HG02588 (cell line): ENCODE data around the gene DENND1A.
"Not testable (repeated sequence)": the region's sequence is repeated elsewhere in the genome, so short reads cannot be mapped to it uniquely, and the experiment has no call there.

ENCODE experiments used
- ATAC-seq: cut with Tn5 transposase; IDR thresholded peaks from one replicate; pipeline ENCODE4 v1.9.1; 2021; ENCODE audit warnings: mild to moderate bottlenecking, moderate library complexity; ENCODE audit not compliant: unreplicated experiment

DENND1A gene

GRCh38 chr9:123637945-123638634, 291.8 kb downstream of the DENND1A start:
- ATAC-seq = no peak

- ATAC-seq = no peak
These were observed 292.4 kb downstream of the DENND1A start for GRCh38 chr9:123637606-123637944.

- not testable (repeated sequence) for ATAC-seq
These were observed 293.1 kb downstream of the DENND1A start for GRCh38 chr9:123636805-123637204.

- no peak for ATAC-seq
These were observed 298.1 kb downstream of the DENND1A start for GRCh38 chr9:123631862-123632261.

GRCh38 chr9:123630233-123630632, 299.7 kb downstream of the DENND1A start:
- ATAC-seq = no peak

- no peak for ATAC-seq
These were observed 300.4 kb downstream of the DENND1A start for GRCh38 chr9:123629531-123629930.

- ATAC-seq = no peak
These were observed 307.1 kb downstream of the DENND1A start for GRCh38 chr9:123622711-123623241.

- no peak for ATAC-seq
These were observed 309.7 kb downstream of the DENND1A start for GRCh38 chr9:123620239-123620638.

GRCh38 chr9:123617952-123618678, 311.8 kb downstream of the DENND1A start:
- no peak for ATAC-seq

GRCh38 chr9:123617286-123617685, 312.6 kb downstream of the DENND1A start:
- ATAC-seq = no peak

- ATAC-seq = no peak
These were observed 313.2 kb downstream of the DENND1A start for GRCh38 chr9:123616707-123617106.

GRCh38 chr9:123615381-123615780, 314.5 kb downstream of the DENND1A start:
- ATAC-seq = no peak

- ATAC-seq = no peak
These were observed 315.3 kb downstream of the DENND1A start for GRCh38 chr9:123614306-123615263.

- ATAC-seq = no peak
These were observed 318.7 kb downstream of the DENND1A start for GRCh38 chr9:123611226-123611625.

GRCh38 chr9:123609844-123610243, 320.1 kb downstream of the DENND1A start:
- no peak for ATAC-seq

GRCh38 chr9:123608104-123608503, 321.8 kb downstream of the DENND1A start:
- peak; percentile 90 for ATAC-seq

- no peak for ATAC-seq
These were observed 322.4 kb downstream of the DENND1A start for GRCh38 chr9:123607479-123607878.

- no peak for ATAC-seq
These were observed 323.8 kb downstream of the DENND1A start for GRCh38 chr9:123606141-123606540.

- ATAC-seq = no peak
These were observed 324.6 kb downstream of the DENND1A start for GRCh38 chr9:123605286-123605685.

GRCh38 chr9:123604861-123605260, 325.1 kb downstream of the DENND1A start:
- ATAC-seq = no peak

GRCh38 chr9:123601828-123602227, 328.1 kb downstream of the DENND1A start:
- no peak for ATAC-seq
